RWPE2 (cell line): Measurements from ENCODE around the gene PI16.
"Not testable (repeated sequence)": the region's sequence is repeated elsewhere in the genome, so short reads cannot be mapped to it uniquely, and the experiment has no call there.

Experiments
- ATAC-seq: fragments of 200-7000 bp; cut with Tn5 transposase; 3 replicates; pipeline ENCODE4 v1.9.1; 2021; ENCODE audit warnings: low read depth
- DNase-seq: peaks from one replicate; pipeline ENCODE4 v3.0.0-alpha.2; 2020; ENCODE audit warnings: low spot score
- H3K27ac ChIP-seq: fragments of 450-650 bp; 2 replicates; pipeline ENCODE4 v1.5.1; 2017; ENCODE audit warnings: mild to moderate bottlenecking; ENCODE audit not compliant: poor library complexity, severe bottlenecking
- H3K27me3 ChIP-seq: fragments of 250-450 bp; sonication (Bioruptor Pico); 2 replicates; pipeline ENCODE4 v1.5.1; 2021; ENCODE audit warnings: mild to moderate bottlenecking, moderate library complexity; ENCODE audit not compliant: insufficient read depth, poor library complexity, severe bottlenecking
- H3K36me3 ChIP-seq: fragments of 250-450 bp; sonication (Bioruptor Pico); 2 replicates; pipeline ENCODE4 v1.5.1; 2020; ENCODE audit warnings: low read depth, mild to moderate bottlenecking, moderate library complexity
- H3K4me1 ChIP-seq: fragments of 250-450 bp; sonication (Bioruptor Pico); 2 replicates; pipeline ENCODE4 v1.5.1; 2021; ENCODE audit warnings: mild to moderate bottlenecking, moderate library complexity; ENCODE audit not compliant: insufficient read depth, poor library complexity, severe bottlenecking
- H3K4me3 ChIP-seq: fragments of 250-450 bp; sonication (Bioruptor Pico); 2 replicates; pipeline ENCODE4 v1.5.1; 2021; ENCODE audit warnings: mild to moderate bottlenecking, moderate library complexity; ENCODE audit not compliant: severe bottlenecking
- H3K9me3 ChIP-seq: fragments of 250-450 bp; sonication (Bioruptor Pico); 2 replicates; pipeline ENCODE4 v1.5.1; 2021; ENCODE audit warnings: mild to moderate bottlenecking, moderate library complexity; ENCODE audit not compliant: severe bottlenecking
- TF ChIP-seq, protein P1 (sequence below): fragments of 450-650 bp; IDR thresholded peaks from one replicate; pipeline ENCODE4 v1.5.1; 2017; ENCODE audit warnings: mild to moderate bottlenecking, moderate library complexity; ENCODE audit not compliant: poor library complexity, severe bottlenecking

Gene PI16

DNA sequence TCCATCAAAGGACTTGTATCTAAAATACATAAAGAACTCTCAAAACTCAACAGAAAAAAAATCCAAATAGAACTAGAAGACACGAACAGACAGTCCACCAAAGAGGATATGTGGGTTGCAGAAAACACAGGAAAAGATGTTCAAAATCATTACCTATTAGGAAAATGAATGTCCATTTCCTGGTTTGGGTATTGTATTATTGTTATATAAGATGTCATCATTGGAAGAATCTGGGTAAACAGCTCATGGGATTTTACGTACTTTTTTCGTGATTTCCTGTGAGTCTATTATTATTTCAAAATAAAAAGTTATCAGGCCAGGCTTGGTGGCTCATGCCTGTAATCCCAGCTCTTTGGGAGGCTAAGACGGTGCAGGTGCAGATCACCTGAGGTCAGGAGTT, 9.2 kb upstream of the PI16 start:
- H3K36me3 ChIP-seq: no peaks in the 10 kb centered on the region
- TF ChIP-seq, protein P1, sequence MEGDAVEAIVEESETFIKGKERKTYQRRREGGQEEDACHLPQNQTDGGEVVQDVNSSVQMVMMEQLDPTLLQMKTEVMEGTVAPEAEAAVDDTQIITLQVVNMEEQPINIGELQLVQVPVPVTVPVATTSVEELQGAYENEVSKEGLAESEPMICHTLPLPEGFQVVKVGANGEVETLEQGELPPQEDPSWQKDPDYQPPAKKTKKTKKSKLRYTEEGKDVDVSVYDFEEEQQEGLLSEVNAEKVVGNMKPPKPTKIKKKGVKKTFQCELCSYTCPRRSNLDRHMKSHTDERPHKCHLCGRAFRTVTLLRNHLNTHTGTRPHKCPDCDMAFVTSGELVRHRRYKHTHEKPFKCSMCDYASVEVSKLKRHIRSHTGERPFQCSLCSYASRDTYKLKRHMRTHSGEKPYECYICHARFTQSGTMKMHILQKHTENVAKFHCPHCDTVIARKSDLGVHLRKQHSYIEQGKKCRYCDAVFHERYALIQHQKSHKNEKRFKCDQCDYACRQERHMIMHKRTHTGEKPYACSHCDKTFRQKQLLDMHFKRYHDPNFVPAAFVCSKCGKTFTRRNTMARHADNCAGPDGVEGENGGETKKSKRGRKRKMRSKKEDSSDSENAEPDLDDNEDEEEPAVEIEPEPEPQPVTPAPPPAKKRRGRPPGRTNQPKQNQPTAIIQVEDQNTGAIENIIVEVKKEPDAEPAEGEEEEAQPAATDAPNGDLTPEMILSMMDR: no peak
- H3K9me3 ChIP-seq: no peaks in the 10 kb centered on the region
- DNase-seq: no peak
- no peak overlapping the region for H3K4me3 ChIP-seq
- ATAC-seq: no peak
- H3K27ac ChIP-seq: no peak overlapping the region
- H3K4me1 ChIP-seq: peaks cover 12% of the 10 kb centered on the region
- no peaks in the 10 kb centered on the region for H3K27me3 ChIP-seq

DNA sequence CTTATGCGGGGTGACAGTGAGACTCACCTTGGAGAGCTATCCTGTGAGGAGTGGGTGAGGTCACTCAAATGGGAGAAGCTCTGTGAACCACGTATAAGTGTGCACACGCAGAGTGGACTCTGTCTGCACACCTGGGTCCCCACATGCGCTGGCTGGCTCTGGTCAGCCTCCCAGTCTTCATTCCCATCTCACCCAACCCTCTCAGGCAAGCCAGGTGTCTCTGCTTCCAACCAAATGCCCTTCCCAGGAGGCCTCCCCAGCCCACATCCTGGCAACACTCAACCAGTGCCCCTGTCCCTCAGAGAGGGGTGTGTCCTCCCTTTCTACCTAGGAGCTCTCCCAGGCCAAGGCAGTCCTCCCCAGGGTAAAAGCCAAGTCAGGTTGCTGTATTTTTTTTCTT, 8.0 kb upstream of the PI16 start:
- DNase-seq (no peak), ATAC-seq (peak; percentile 19; the same call in 1 of the 3 replicates)
- Histone ChIP-seq H3K4me3 (no peak overlapping the region), H3K27ac (no peak overlapping the region), H3K4me1 (peaks cover 12% of the 10 kb centered on the region), H3K36me3 (no peaks in the 10 kb centered on the region), H3K9me3 (no peaks in the 10 kb centered on the region), H3K27me3 (no peaks in the 10 kb centered on the region)
- TF ChIP-seq, protein P1: no peak

DNA sequence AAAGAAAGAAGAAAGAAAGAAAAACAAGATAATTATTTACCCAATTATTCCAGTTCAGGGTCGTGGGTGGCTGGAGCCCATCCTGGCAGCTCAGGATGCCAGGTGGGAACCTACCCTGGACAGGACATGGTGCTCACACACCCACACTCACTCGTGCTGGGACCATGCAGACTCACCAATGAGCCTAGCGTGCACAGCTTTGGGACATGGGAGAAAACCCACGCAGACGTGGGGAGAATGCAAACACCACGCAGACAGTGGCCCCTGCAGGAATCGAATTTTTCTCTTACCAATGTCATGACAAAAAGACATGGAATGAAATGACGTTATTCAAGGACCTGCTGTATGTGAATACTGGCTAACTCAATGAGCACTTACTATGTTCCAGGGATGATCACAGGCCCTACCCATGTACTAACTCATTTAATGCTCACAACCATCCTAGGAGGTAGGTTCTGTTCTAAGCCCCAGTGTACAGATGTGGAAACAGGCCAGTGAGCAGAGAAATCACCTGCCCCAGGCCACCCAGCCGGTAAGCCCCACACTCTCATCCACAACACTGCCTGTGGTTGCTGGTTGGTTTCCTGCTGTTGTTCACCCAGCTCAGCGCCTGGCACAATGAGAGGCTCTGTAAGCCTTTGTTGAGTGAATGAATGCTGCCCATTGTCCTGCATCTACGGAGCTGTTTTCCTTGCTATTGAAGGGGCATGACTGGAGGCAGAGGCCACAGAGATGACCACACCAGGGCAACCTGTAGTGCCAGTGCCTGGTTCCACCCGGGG, 6.8 kb upstream of the PI16 start:
- Histone ChIP-seq H3K9me3 (no peaks in the 10 kb centered on the region), H3K27ac (no peak overlapping the region), H3K4me1 (peaks cover 12% of the 10 kb centered on the region), H3K27me3 (no peaks in the 10 kb centered on the region), H3K36me3 (no peaks in the 10 kb centered on the region), H3K4me3 (no peak overlapping the region)
- DNase-seq: no peak
- ATAC-seq: no peak
- TF ChIP-seq, protein P1: no peak

DNA sequence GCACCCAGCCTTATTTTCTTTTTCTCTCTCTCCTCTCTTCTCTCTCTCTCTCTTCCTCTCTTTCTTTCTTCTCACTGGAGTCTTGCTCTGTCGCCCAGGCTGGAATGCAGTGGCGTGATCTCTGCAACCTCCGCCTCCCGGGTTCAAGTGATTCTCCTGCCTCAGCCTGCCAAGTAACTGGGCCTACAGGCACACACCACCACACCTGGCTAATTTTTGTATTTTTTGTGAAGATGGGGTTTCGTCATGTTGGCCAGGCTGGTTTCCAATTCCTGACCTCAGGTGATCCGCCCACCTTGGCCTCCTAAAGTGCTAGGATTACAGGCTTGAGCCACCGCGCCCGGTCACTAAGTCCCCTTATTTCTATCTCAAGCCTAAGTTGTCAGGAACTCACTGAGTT, 5.5 kb upstream of the PI16 start:
- not testable (repeated sequence) for H3K4me3 ChIP-seq, H3K27me3 ChIP-seq, H3K36me3 ChIP-seq, DNase-seq, H3K9me3 ChIP-seq, ATAC-seq
- peaks cover 12% of the 10 kb centered on the region for H3K4me1 ChIP-seq
- H3K27ac ChIP-seq: peak overlapping the region; percentile 47

DNA sequence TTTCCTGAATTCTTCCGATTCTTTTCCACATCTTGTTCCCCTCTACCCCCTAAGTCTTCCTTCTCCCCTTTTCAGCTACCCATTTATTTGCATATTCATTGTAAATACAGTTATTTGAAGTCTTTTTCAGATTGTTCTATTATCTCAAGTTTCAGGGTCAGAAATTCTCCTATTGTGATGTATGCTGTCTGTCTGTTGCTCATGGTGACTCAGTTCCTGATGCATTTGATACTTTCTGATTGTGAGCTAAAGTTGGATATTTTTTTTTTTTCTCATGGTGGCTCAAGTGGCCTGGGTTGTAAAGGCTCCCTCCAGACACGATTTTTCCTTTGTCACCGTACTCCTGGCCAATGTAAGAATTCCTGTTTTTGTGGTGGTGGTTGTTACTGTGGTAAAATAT, 4.9 kb upstream of the PI16 start:
- no peak for DNase-seq

More for the DNA sequence above, 4.9 kb upstream of the PI16 start:
- Histone ChIP-seq H3K4me1 (peaks cover 12% of the 10 kb centered on the region), H3K27me3 (no peaks in the 10 kb centered on the region), H3K4me3 (no peak overlapping the region), H3K27ac (peak overlapping the region; percentile 47), H3K36me3 (no peaks in the 10 kb centered on the region), H3K9me3 (no peaks in the 10 kb centered on the region)
- TF ChIP-seq, protein P1: no peak
- ATAC-seq: peak; percentile 70
